Putamen (tissue), 1 donor: ENCODE measurements around the gene HM13.
"Not testable (repeated sequence)": the region's sequence is repeated elsewhere in the genome, so short reads cannot be mapped to it uniquely, and the experiment has no call there.

ENCODE experiments used
- DNase-seq: peaks from one replicate; pipeline ENCODE4 v3.0.0-alpha.2; 2016; ENCODE audit warnings: low spot score

Gene HM13

DNA sequence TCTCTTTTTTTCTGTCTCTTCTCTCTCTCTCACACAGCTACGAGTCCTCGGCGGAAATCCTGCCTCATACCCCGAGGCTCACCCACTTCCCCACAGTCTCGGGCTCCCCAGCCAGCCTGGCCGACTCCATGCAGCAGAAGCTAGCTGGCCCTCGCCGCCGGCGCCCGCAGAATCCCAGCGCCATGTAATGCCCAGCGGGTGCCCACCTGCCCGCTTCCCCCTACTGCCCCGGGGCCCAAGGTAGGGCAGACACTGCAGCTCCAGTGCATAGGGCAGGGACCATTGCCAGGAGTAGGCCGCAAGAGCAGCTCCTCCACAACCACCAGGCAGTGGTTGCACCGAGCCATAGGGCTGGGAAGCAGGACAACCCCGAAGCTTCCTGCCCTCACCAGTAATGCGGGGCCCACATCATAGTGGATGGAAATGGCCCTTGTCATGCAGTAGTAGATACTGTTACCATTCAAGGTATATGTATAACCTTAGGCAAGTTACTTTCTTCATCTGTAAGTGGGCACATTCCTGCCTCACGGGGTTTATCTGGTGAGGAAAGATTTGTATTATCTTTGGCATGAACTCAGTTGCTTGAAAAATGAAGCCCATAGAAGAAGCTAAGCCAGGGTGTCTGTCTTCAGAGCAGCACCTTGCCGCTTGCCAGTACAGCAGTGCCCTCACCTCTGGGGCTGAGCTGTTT lies 53.9 kb downstream of the HM13 start:
- DNase-seq, result no peak

DNA sequence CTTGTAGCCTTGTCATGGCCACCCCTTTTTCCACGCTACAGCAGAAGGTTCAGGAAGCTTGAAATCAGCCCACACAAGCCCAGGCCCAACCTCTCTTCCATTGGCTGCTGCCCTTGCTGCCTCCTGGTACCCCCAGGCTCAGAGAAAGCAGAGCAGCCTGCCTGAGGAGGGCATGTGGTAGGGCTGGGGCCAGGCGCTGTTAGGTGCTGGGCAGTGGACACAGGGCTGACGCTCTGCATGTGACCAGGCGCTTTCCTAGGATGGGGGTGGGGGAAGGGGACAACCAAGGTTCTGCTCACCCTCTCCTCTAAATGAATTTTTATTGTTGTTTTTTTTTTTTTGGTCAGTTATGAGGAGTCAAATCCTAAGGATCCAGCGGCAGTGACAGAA lies 54.5 kb downstream of the HM13 start:
- DNase-seq, result no peak

DNA sequence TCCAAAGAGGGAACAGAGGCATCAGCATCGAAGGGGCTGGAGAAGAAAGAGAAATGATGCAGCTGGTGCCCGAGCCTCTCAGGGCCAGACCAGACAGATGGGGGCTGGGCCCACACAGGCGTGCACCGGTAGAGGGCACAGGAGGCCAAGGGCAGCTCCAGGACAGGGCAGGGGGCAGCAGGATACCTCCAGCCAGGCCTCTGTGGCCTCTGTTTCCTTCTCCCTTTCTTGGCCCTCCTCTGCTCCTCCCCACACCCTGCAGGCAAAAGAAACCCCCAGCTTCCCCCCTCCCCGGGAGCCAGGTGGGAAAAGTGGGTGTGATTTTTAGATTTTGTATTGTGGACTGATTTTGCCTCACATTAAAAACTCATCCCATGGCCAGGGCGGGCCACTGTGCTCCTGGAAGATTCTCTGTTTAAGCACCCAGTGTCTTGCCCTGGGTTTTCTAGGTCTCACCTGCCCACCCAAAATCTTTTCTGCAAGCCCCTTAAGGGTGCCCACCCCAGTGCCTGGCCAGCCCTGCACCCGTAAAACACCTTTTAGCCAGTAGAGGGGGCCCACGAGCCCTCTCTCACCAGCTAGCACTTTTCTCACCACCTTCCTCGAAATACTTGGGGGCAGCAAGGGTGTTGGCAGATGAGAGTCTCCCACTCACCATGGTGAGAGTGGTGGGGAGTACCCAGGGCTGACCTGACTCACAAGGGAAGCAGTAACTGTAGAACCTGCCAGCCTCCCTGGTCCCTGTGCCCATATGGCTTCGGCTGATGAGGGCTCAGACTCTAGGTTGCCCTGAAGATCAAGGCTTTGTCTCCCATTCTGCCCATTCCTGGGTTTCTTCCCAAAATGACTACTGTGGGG lies 55.1 kb downstream of the HM13 start:
- no peak for DNase-seq

DNA sequence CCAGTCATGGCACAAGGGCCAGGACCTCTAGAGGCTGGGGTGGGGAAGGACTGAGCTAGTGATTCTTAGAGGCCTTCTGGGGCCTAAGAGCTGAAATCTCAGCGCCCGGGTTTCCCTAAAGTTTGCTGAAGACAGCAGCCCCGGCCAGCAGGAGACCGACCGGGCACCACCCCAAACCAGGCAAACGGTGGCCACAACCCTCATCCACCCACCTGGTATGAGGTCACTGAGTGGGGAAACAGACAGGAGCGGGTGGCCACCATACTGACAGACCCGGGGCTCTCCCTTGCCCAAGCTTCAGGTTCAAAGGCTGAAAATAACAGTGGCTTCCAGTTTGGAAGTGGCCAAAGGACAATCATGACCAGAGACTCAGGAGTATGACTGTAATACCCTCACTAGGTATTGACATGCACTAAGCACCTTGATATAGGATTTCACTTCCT lies 55.8 kb downstream of the HM13 start:
- DNase-seq, result no peak

DNA sequence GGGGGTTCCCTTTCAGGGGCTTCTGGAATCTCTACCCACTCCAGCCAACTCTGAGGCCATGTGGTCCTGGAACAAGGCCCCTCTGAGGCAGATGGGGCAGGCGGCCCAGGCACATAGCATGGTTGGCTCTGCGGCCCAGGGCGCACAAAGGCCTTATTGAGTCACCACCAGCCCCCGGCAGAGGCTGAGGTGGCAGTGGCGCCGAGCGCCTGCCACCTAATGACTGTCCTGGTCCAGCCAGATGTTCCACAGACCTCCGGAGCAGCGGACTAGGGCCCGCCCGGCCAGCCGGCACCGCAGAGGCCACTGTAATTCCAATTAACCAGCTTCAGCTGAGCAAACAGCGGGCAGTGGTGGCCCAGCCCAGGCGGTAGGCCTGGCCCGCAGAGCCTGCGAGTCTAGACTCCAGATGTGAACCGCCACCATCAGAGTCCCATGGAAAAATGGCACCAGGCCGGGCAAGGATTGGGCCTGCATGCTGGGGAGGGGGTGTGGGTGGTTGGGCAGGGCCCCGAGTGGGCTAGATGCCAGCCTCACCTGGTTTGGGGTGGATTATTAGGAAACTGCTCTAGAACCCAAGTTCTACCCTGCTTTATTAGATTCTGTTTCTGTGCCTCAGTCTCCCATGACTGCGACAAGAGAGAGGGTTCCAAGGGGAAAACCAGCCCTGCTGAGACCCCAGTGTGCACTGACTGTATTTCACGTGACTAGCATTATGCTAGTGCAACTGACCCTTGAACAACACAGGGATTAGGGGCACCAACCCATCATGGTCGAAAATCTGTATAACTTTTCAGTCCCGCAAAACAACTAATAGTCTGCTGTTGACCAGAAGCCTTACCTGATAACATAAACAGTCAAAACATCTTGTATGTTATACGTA lies 56.7 kb downstream of the HM13 start:
- peak; percentile 87 for DNase-seq

DNA sequence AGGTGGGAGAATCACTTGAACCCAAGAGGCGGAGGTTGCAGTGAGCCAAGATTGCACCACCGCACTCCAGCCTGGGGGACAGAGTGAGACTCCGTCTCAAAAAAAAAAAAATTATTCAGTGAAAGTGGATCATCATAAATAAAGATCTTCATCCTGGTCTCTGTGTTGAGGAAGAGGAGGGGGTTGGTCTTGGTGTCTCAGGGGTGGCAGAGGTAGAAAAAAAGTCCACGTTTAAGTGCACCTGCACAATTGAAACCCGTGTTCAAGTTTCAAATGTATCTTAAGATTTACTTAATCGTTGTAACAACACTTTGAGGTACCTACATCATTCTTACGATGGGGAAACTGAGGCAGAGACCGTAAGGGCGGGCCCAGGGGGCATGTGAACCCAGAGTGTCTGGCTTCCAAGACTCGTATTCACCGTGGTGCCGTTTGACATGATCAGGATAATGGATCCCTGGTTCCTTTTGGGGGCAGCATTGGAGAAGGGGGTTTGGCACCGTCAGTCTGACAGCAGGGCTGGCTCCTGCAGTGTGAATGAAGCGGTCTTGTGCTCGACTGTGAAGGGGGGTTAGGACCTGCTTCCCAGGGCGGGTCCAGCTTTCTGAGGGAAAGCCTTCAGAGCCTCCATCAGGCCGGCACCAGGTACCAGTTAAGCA lies 57.9 kb downstream of the HM13 start:
- DNase-seq, result no peak

GRCh38 chr20:31572701-31573554 lies 58.7 kb downstream of the HM13 start:
- peak; percentile 91 for DNase-seq

DNA sequence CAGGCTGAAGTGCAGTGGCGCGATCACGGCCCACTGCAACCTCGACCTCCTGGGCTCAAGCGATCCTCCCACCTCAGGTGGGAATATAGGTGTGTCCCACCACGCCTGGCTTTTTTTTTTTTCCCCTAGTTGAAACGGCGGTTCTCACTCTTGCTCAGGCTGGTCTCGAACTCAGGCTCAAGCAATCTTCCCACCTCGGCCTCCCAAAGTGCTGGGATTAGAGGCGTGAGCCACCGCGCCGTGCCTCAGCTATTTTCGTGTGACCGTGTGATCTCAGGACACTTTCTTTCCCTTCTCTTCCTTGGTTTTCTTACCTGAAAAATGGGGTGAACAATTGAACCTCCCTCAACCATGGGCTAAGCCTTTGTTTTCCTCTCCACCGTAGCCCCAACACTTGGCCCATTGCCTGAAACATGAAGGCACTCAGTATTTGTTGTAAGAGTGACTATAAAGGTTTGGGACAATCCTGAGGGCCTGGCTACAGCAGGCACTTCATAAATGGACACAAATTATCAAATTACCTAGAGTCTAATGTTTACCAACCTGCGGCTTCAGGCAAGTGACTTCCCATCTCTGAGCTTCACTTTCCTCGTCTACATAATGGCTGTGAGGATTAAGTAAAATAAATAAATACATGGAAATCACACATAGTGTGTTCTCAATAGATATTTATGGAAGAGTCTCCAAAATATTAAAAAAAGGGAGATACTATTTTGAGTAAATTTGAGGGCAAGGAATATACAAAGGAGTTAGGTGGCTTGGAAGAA lies 59.5 kb downstream of the HM13 start:
- DNase-seq, result no peak

DNA sequence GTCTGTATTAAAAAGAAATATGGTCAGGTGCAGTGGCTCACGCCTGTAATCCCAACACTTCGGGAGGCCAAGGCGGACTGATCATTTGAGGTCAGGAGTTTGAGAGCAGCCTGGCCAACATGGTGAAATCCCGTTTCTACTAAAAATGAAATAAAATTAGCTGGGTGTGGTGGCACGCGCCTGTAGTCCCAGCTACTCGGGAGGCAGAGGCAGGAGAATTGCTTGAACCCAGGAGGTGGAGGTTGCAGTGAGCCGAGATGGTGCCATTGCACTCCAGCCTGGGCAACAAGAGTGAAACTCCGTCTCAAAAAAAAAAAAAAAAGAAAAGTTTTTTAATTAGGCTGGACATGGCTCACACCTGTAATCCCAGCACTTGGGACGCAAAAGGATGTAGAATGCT lies 60.7 kb downstream of the HM13 start:
- DNase-seq, result not testable (repeated sequence)

- no peak for DNase-seq
Measured at GRCh38 chr20:31576751-31577150, 62.5 kb downstream of the HM13 start.

DNA sequence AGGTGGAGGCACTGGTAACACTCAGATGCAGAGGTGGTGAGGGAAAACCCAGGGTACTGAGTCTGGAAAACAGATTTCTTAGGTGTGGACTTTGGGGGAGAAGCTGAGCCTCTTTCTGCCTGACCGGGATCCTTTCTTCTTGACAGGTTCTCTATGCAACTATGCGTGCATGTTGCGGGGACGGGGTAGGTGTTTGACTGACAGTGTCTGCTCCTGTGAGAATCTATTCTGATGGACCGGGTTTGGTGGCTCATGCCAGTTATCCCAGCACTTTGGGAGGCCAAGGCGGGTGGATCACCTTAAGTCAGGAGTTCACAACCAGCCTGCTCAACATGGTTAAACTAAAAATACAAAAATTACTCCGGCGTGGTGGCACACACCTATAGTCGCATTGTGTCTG lies 63.0 kb downstream of the HM13 start:
- no peak for DNase-seq

- no peak for DNase-seq
Measured at GRCh38 chr20:31578448-31579138, 64.4 kb downstream of the HM13 start.

- no peak for DNase-seq
Measured at GRCh38 chr20:31579245-31579644, 65.0 kb downstream of the HM13 start.

- not testable (repeated sequence) for DNase-seq
Measured at GRCh38 chr20:31579941-31580651, 65.9 kb downstream of the HM13 start.

DNA sequence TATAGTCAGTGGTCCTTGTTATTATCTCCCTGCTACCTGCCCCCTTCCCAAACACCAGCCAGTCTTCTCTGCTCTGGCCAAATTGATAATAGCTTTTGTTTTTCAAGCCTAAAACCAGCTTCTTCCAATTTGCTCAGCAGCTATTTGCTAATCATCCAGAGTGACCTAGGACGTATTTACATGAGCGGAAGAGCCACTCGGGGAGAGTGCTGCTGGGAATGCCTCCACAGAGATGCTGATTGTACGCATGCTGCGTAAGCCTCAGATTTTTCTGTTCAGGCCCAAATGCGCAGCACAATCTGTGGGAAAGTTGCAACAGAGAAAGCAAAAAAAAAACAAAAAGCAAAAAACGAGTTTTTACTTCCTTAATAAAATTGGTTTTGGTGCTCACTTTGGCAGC lies 66.5 kb downstream of the HM13 start:
- DNase-seq, result no peak

DNA sequence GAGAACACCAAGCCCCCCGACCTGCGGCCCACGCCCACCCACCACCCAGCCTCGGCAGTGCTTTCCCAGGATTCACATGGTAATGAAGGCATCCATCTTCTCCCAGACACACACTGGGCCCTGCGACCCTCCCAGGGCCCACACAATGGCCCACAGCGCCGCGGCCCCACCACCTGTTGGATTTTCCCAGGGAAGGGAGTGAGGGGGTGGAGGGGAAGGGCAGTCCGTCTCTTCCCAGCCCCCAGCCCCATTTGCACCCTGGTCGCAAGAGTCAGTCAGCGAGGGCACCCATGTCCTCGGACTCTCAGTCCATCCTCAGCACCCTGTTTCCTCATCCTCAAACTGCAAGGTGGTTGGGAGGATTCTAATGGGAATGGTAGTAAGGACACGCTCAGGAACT lies 67.1 kb downstream of the HM13 start:
- no peak for DNase-seq

GRCh38 chr20:31587545-31588389 lies 73.5 kb downstream of the HM13 start:
- DNase-seq, result no peak

DNA sequence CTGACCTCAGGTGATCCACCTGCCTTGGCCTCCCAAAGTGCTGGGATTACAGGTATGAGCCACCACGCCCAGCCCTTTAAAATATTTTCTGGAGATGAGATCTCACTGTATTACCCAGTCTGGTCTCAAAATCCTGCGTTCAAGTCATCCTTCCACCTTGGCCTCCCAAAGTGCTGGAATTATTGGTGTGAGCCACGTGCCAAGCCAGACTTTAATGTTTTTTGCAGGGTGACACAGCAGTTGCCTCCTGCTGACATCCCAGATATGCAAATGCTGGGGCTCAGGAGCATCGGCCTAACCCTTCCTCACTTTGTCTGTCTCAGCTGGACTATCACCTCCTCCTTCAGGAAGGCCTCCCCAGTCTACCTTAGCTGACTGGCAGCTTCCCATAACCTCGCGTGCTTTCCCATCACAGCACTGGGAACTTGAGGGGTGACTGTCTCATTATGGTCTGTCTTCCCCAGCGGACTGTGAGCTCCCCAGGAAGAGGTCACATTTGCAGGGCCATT lies 76.5 kb downstream of the HM13 start:
- no peak for DNase-seq
